Stimulated activated CD4-positive, alpha-beta T cell treated with anti-CD3 and anti-CD28 coated beads, Interleukin-2, amount 100 ng/mL, for 24 hours (primary cell): ENCODE results near the gene PRKN.

ENCODE experiments used
- DNase-seq, 2 donors: peaks; one replicate each; pipeline ENCODE4 v3.0.0-alpha.2; 2020

Gene PRKN

GRCh38 chr6:161453558-161453957, 1274.0 kb downstream of the PRKN start:
- DNase-seq = no peak

GRCh38 chr6:161452241-161452640, 1275.3 kb downstream of the PRKN start:
- DNase-seq = no peak

GRCh38 chr6:161449521-161449920, 1278.0 kb downstream of the PRKN start:
- no peak for DNase-seq

GRCh38 chr6:161446949-161447348, 1280.6 kb downstream of the PRKN start:
- no peak for DNase-seq

GRCh38 chr6:161446296-161446925, 1281.2 kb downstream of the PRKN start:
- DNase-seq = no peak

DNA sequence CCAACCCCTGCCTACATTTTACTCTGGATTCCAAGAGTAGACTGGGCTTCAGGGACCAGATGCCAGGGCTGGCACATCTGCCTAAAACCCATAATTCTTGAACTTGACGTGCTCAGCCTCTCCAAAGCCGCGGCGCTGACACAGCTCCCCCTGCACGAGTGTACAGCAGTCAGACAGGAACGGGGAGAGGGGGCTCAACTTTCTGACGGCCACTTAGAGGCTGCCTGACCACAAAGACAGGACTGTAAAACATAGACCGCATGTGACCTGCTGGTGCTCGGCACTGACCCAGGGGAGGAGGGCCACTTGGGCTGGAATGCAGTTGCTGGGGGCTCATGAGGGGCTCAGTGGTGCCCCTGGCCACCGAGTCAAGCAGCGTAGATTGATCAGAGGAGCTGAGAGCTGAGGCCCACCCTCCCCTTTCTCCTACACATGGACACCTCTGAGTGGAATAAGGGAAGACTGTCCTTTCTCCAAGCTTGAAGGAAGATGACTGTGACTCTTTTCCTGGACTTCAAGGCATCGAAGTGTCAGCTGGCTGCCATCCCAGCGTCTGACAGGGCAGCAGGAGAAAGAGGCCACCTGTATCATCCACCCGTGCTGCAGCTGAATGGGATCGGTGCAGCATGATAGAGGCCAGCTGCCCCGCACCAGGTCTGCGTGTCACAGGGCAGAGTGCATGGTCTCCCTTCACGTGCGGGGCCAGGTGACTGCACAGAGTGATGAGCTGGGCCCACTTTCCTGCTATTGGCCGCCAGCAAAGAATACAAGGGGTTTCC, 1282.4 kb downstream of the PRKN start:
- DNase-seq = no peak

DNA sequence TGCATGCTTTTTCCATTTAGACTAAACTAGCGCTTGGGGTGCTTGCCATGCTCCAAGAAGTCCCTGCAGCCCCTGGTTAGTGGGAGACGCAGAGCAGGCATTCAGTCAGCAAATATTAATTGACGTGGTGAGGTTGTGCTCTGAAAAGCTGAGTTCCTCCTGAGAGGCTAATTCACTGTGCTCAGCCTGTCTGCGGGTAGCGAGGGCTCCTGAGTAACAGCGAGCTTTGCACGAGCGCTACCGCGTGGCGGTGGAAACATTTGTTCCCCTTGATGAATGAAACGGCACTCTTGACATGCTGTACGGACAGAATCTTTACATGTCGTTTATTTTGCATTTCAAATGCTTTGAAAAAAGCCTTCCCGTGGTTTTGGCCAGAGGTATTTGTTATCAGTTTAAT, 1283.1 kb downstream of the PRKN start:
- peak in 1 of 2 donors; percentile 31 for DNase-seq

GRCh38 chr6:161443848-161444247, 1283.7 kb downstream of the PRKN start:
- no peak for DNase-seq

DNA sequence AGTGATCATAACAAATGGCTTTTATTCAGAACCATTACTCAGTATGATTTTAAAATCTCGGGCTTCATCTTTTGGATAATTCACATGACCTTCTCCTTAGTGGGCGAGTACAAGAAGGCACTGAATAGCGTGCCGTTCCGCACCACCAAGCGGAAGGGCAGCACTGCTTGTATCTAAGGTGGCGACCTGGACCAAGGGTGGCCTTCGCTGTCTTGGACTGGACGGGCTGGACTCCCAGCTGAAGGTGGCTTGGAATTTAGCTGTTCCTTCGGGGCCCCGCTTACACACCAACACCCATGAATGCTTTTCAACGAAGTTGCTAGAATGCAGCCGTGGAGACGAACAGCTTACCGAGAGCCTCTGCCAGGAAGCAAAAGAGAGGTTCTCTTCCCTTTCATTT, 1285.1 kb downstream of the PRKN start:
- DNase-seq = no peak

- DNase-seq = no peak
These were observed 1287.3 kb downstream of the PRKN start for GRCh38 chr6:161440299-161440698.

DNA sequence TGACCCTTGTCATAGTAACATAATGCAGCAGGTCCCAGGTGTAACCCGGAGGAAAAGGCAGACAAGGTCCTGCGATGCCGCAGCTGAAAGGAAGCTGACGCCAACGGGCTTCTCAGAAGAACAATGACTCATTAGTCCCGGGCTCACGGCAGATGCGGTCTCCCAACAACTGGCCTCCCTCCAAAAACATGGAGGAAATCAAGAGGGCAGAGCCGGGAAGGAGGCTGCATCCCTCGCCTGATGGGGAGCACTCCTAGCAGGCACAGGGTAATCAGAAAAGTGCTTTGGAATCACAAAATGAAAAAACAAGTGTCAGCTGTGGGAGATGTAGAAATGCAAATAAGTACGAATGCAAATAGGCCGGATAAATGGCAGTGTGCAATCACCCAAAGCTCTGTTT, 1288.5 kb downstream of the PRKN start:
- no peak for DNase-seq

GRCh38 chr6:161438430-161439030, 1289.0 kb downstream of the PRKN start:
- DNase-seq = no peak

DNA sequence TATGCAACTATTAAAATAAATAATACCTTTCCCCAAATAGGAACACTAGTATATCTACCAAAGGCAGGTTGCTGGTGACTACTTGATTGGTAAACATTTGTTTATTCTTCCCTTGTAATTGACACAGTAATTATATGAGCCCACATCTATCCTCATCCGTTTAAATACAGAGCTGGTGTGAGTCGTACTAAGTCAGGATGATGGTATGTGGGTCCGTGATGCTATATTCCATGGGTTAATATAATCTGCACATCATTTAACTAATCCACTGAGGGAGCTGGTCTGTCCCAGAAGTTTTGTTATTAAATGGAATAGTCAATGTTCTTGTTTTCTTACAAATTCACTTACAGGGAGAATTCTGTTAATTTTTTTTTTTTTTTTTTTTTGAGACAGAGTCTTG, 1289.7 kb downstream of the PRKN start:
- no peak for DNase-seq

DNA sequence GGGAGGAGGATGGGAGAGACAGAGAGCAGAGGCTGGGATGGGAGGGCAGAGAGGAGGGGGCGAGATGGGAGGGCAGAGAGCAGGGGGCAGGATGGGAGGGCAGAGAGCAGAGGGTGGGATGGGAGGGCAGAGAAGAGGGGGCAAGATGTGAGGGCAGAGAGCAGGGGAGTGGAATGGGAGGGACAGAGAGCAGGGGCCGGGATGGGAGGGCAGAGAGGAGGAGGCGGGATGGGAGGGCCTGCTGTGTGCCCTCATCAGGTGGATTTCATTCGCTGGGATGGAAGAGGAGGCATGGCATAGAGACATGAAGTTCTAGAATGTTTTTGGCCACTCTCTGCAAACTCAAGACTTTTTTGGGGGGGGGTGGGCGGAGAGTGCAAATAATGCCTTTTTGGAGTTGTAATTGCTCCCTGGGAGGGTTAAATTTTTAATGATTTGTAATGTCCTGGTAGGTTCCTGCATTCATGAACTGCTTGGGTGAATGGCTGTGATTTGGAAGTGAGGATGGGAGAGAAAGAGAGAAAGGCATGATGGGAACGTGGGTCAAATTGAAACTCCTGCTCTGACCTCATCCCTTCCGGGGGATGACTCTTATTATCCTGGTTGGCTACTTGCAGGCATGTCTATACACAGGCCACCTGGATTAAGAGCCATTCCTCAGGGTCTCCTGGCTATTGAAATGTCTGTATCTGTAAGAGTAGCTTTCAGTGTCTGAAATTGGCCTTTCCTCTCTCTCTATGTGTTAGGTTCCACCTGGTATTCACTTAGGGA, 1291.3 kb downstream of the PRKN start:
- DNase-seq = no peak

GRCh38 chr6:161435748-161436070, 1291.9 kb downstream of the PRKN start:
- DNase-seq = no peak

- DNase-seq = no peak
These were observed 1292.4 kb downstream of the PRKN start for GRCh38 chr6:161434921-161435747.

DNA sequence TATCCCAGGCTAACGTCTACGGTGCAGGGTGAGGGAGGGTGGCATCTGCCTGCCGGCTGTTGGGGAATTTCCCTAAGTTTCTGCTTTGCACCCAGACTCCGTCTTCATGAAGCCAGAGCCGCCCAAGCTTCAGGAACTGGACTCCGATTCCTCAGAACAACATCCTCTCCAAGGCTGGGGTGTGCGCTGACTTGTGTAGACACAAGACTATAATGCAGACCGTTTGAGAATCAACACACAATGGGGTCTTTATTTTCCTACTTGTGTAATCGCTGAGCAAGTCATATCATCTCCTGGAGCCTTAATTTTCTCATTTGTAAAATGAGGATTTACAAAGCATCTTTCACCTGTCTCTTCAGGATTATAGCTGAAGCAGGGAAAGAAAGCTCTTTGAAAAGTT, 1293.2 kb downstream of the PRKN start:
- no peak for DNase-seq

GRCh38 chr6:161432546-161432945, 1295.0 kb downstream of the PRKN start:
- no peak for DNase-seq

DNA sequence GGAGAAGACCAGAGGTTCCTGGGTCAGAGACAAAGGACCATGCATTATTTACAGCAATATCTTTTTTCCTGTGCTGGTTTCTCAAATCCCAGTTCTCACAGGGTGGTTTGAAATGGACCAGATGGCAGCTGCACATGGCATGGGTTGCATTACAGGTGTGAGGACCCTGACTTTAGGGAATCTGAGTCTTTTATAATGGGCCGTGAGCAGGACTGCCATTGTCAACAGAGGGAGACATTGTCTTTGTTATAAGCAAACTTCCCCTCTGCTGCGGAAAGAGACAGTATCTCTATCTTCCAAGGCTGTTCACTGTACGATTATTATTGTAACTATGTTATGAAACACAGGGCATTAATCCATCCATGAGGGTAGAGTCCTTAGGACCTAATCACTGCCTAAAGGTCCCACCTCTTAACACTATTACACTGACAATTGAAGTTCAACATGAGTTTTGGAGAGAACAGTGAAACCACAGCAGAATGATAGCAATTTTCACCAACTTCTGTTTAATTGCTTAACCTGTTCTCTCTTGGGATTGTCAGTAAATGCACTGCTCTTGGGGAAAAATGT, 1297.6 kb downstream of the PRKN start:
- DNase-seq = no peak

GRCh38 chr6:161424421-161424820, 1303.1 kb downstream of the PRKN start:
- no peak for DNase-seq

GRCh38 chr6:161422710-161423680, 1304.6 kb downstream of the PRKN start:
- no peak for DNase-seq
